Measurements from ENCODE around the gene MYDGF. TPM values are rescaled to one million over a fixed set of nuclear protein-coding genes. Genes with fewer than 3 reads are reported as not detected.

The MYDGF gene
- total and polyA plus RNA-seq, 2 of the 13 experiments (the other 11 are each of a cell fraction or from before 2014, with no cell fraction given), result 116 to 198 TPM

DNA sequence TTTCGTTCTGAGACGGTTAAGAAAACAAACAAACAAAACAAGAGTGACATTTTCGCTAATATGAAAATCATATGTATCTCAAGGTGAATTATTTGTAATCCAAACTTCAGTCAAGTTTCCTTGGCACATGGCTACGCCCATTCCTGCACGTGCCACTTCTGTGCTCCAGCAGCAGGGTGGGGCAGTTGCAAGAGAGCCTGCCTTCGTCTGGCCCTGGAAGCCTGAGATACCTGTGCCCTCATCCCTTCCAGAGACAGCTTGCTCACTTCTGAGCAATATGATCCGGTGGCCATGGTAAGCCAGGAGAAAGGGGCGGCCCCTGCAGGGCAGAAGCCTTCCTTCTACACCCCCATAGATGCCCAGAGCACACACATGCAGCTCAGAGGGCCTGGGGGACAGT lies 31.4 kb upstream of the MYDGF start:
- WGBS (ENCODE audit: low lambda C conversion rate), result 98% methylated on average over 7 of the region's 8 CpGs
- Histone ChIP-seq H4K20me1 (ENCODE audit: insufficient read depth, low read length) (no peaks in the 10 kb centered on the region), H3K4me1 (ENCODE audit: insufficient read depth, low read length) (peaks cover 27% of the 10 kb centered on the region), H3K4me2 (ENCODE audit: low read depth, low read length) (no peak overlapping the region), H3K79me2 (ENCODE audit: insufficient read depth, low read length) (no peaks in the 10 kb centered on the region), H2AFZ (ENCODE audit: low read length) (no peak overlapping the region), H3K27me3 (ENCODE audit: control insufficient read depth in 1 of 2, insufficient read depth in 2 of 2, low read length in 2 of 2) (no peaks in the 10 kb centered on the region), H3K36me3 (replicated peaks in 1 of 2; ENCODE audit: control insufficient read depth in 1 of 2, insufficient read depth in 2 of 2, low read length in 2 of 2) (peaks cover 32 to 62% of the 10 kb centered on the region in 2 experiments), H3K9me3 (ENCODE audit: low read length) (no peaks in the 10 kb centered on the region), H3K27ac (ENCODE audit: extremely low read length, insufficient read depth, low read length) (no peak overlapping the region), H3K9ac (ENCODE audit: insufficient read depth, low read depth, low read length) (no peak overlapping the region), H3K4me3 (replicated peaks in 1 of 3; ENCODE audit: insufficient read depth in 1 of 3, low read depth in 2 of 3, low read length in 3 of 3) (no peak overlapping the region)
- no TSS peak for BruUV-seq (replicated peaks)
- ChIA-PET CTCF (ENCODE audit: low intra/inter-chr PET ratio, low total read pairs) (no interaction called here), POLR2A (no interaction called here)
- TF ChIP-seq MED8 (CRISPR knock-in tag; IDR thresholded peaks at IDR 0.05; ENCODE audit: insufficient replicate concordance) (no peak), ZNF260 (CRISPR knock-in tag; IDR thresholded peaks at IDR 0.05; ENCODE audit: borderline replicate concordance, low read depth) (no peak), MIXL1 (CRISPR knock-in tag; IDR thresholded peaks at IDR 0.05) (no peak), HDAC2 (CRISPR knock-in tag; IDR thresholded peaks at IDR 0.05) (no peak)
- no peak for FAIRE-seq
- ATAC-seq, result no peak
- intact Hi-C loops (cut with micrococcal nuclease; ENCODE audit: unreplicated experiment) (no loop called here), in situ Hi-C loops (cut with HindIII; ENCODE audit: extremely low pct_ligation_motif_present, low pct_unique_long_range_greater_than_20kb) (no loop called here)
- no peak for DNase-seq (ENCODE audit: low spot score)

DNA sequence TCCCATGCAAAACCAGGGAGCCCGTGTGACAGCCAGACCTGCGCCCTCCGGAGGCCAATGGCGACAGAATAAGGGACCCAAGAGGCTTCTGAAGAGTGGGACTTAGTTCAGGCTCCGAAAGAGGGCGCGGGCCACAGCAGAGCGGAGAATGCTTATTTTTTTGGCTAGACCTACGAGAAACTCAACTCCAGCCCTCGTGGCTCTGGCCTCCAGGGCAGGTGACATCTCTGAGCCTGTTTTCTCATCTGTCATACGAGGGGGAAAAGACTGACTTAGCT lies 30.5 kb upstream of the MYDGF start:
- ATAC-seq, result no peak
- DNase-seq (ENCODE audit: low spot score), result no peak
- POLR2A ChIA-PET, result no interaction called here
- no peaks in the 10 kb centered on the region for H3K79me2 ChIP-seq (ENCODE audit: insufficient read depth, low read length)
- H3K36me3 ChIP-seq (replicated peaks in 1 of 2; ENCODE audit: control insufficient read depth in 1 of 2, insufficient read depth in 2 of 2, low read length in 2 of 2), result peaks cover 32 to 62% of the 10 kb centered on the region in 2 experiments
- WGBS (ENCODE audit: low lambda C conversion rate), result 96% methylated on average over 11 of the region's 11 CpGs
- no peaks in the 10 kb centered on the region for H3K27me3 ChIP-seq (ENCODE audit: control insufficient read depth in 1 of 2, insufficient read depth in 2 of 2, low read length in 2 of 2)
- H3K4me2 ChIP-seq (ENCODE audit: low read depth, low read length), result no peak overlapping the region
- intact Hi-C loops (cut with micrococcal nuclease; ENCODE audit: unreplicated experiment), result no loop called here
- H3K4me3 ChIP-seq (replicated peaks in 1 of 3; ENCODE audit: insufficient read depth in 1 of 3, low read depth in 2 of 3, low read length in 3 of 3), result no peak overlapping the region
- no TSS peak for BruUV-seq (replicated peaks)
- H3K9ac ChIP-seq (ENCODE audit: insufficient read depth, low read depth, low read length), result no peak overlapping the region
- no peaks in the 10 kb centered on the region for H4K20me1 ChIP-seq (ENCODE audit: insufficient read depth, low read length)
- H3K9me3 ChIP-seq (ENCODE audit: low read length), result no peaks in the 10 kb centered on the region
- CTCF ChIA-PET (ENCODE audit: low intra/inter-chr PET ratio, low total read pairs), result no interaction called here
- peaks cover 17% of the 10 kb centered on the region for H3K4me1 ChIP-seq (ENCODE audit: insufficient read depth, low read length)
- FAIRE-seq, result no peak
- H2AFZ ChIP-seq (ENCODE audit: low read length), result no peak overlapping the region
- no peak for TF ChIP-seq ADNP (CRISPR knock-in tag; IDR thresholded peaks at IDR 0.05)
- TF ChIP-seq TMF1 (CRISPR knock-in tag; IDR thresholded peaks at IDR 0.05; ENCODE audit: low read depth), result no peak
- no peak for TF ChIP-seq ZBTB42 (CRISPR knock-in tag; IDR thresholded peaks at IDR 0.05)
- TF ChIP-seq MED13 (CRISPR knock-in tag; IDR thresholded peaks at IDR 0.05), result no peak
- no peak for TF ChIP-seq ZNF124 (CRISPR knock-in tag; IDR thresholded peaks at IDR 0.05)
- no peak for TF ChIP-seq NR2F2 (IDR thresholded peaks at IDR 0.05; ENCODE audit: borderline replicate concordance, low read depth)
- no peak for TF ChIP-seq ZNF33B (CRISPR knock-in tag; IDR thresholded peaks at IDR 0.05)
- no peak for TF ChIP-seq NPAS2 (CRISPR knock-in tag; IDR thresholded peaks at IDR 0.05; ENCODE audit: borderline replicate concordance)
- TF ChIP-seq ZNF567 (CRISPR knock-in tag; IDR thresholded peaks at IDR 0.05; ENCODE audit: borderline replicate concordance), result no peak
- TF ChIP-seq CEBPB (IDR thresholded peaks at IDR 0.05; ENCODE audit: borderline replicate concordance, low read depth, low read length), result no peak
- no peak for TF ChIP-seq ZNF326 (CRISPR knock-in tag; IDR thresholded peaks at IDR 0.05; ENCODE audit: borderline replicate concordance)
- in situ Hi-C loops (cut with HindIII; ENCODE audit: extremely low pct_ligation_motif_present, low pct_unique_long_range_greater_than_20kb), result no loop called here
- no peak overlapping the region for H3K27ac ChIP-seq (ENCODE audit: extremely low read length, insufficient read depth, low read length)

Measured in HepG2 (cell line).